B cell (primary cell): ENCODE data around the gene TCF23. TPM values are rescaled to one million over a fixed set of nuclear protein-coding genes. Genes with fewer than 3 reads are reported as not detected.

Experiments
- ATAC-seq: fragments of 200-7000 bp; cut with Tn5 transposase; one replicate; pipeline ENCODE4 v1.10.0; 2021; ENCODE audit warnings: low read depth, mild to moderate bottlenecking, moderate number of reproducible peaks, moderate library complexity
- CTCF ChIA-PET: fragments of 350-600 bp; sonication (Branson Sonifier 250); formaldehyde crosslinking; loops from one replicate; lab custom pipeline; 2021; ENCODE audit warnings: antibody characterized with exemption, inconsistent platforms; lab: Charles Lee
- POLR2A ChIA-PET: fragments of 350-600 bp; sonication (Branson Sonifier 250); formaldehyde crosslinking; loops from one replicate; lab custom pipeline; 2021; ENCODE audit warnings: antibody characterized with exemption; lab: Charles Lee
- DNase-seq: peaks from one replicate; pipeline ENCODE4 v3.0.0; 2013
- H2AFZ ChIP-seq: 2 replicates; pipeline ENCODE4 v1.6.1; 2012; ENCODE audit warnings: mild to moderate bottlenecking, low read depth, low read length; ENCODE audit not compliant: insufficient read depth, poor library complexity, severe bottlenecking
- H3K27ac ChIP-seq, 2 donors: 1 replicate in 1 of 2; 2 replicates in 1 of 2; pipeline ENCODE4 v1.5.1; 2012 to 2013; ENCODE audit warnings: low read length in 2 of 2, mild to moderate bottlenecking in 2 of 2, moderate library complexity in 1 of 2
- H3K27me3 ChIP-seq, 4 experiments: fragments of 200-600 bp in 1 of 4; sonication (generic) in 1 of 4; replicated peaks in 1 of 4; 1 replicate in 2 of 4; 2 replicates in 2 of 4; pipeline versions ENCODE4 v1.6.1 to v1.7.0; 2013 to 2016; ENCODE audit warnings: low read length in 3 of 4, mild to moderate bottlenecking in 2 of 4, mixed read lengths in 1 of 4, moderate library complexity in 1 of 4; ENCODE audit not compliant: insufficient read depth in 4 of 4, control insufficient read depth in 3 of 4; ENCODE audit errors: control extremely low read depth in 1 of 4
- H3K36me3 ChIP-seq, 2 experiments: replicated peaks in 1 of 2; 1 replicate in 1 of 2; 2 replicates in 1 of 2; pipeline versions ENCODE4 v1.6.1 to v1.7.1; 2013; ENCODE audit warnings: low read length in 1 of 2; ENCODE audit not compliant: insufficient read depth in 2 of 2, control insufficient read depth in 1 of 2; ENCODE audit errors: control extremely low read depth in 1 of 2, extremely low read depth in 1 of 2
- H3K4me1 ChIP-seq, 2 donors: fragments of 200-600 bp in 1 of 2; sonication (generic) in 1 of 2; 1 replicate in 1 of 2; 2 replicates in 1 of 2; pipeline versions ENCODE4 v1.5.1 to v1.6.1; 2013 to 2017; ENCODE audit warnings: low read length in 2 of 2; ENCODE audit not compliant: control insufficient read depth in 2 of 2, insufficient read depth in 2 of 2
- H3K4me2 ChIP-seq: replicated peaks from 2 replicates; pipeline ENCODE3; 2012; ENCODE audit warnings: mild to moderate bottlenecking, low read depth, low read length; ENCODE audit not compliant: poor library complexity, severe bottlenecking
- H3K4me3 ChIP-seq, 5 experiments: fragments of 200-600 bp in 1 of 5; sonication (generic) in 1 of 5; 1 replicate in 3 of 5; 2 replicates in 2 of 5; pipeline versions ENCODE4 v1.5.1 to v1.7.0; 2011 to 2016; ENCODE audit warnings: low read length in 4 of 5, mild to moderate bottlenecking in 4 of 5, low read depth in 2 of 5, control low read depth in 1 of 5, moderate library complexity in 1 of 5; ENCODE audit not compliant: insufficient read depth in 1 of 5; ENCODE audit errors: control extremely low read depth in 1 of 5, extremely low read depth in 1 of 5
- H3K79me2 ChIP-seq: fragments of 200-600 bp; sonication (generic); one replicate; pipeline ENCODE4 v1.6.0; 2016; ENCODE audit warnings: low read length; ENCODE audit not compliant: control insufficient read depth, insufficient read depth
- H3K9ac ChIP-seq: fragments of 200-600 bp; sonication (generic); 2 replicates; pipeline ENCODE4 v1.6.1; 2017; ENCODE audit warnings: mild to moderate bottlenecking, low read length, moderate library complexity
- H3K9me3 ChIP-seq, 3 donors: one replicate each; pipeline versions ENCODE4 v1.6.1 to v1.7.1; 2013; ENCODE audit warnings: low read length in 2 of 3; ENCODE audit not compliant: control insufficient read depth in 2 of 3, insufficient read depth in 1 of 3; ENCODE audit errors: control extremely low read depth in 1 of 3
- H4K20me1 ChIP-seq: 2 replicates; pipeline ENCODE4 v1.6.0; 2012; ENCODE audit warnings: mild to moderate bottlenecking, low read length; ENCODE audit not compliant: insufficient read depth, control insufficient read depth, poor library complexity, severe bottlenecking
- H3K27ac Mint-ChIP-seq: one replicate; pipeline ENCODE4 v1.8.0; 2021; ENCODE audit warnings: mixed read lengths
- H3K27me3 Mint-ChIP-seq: one replicate; pipeline ENCODE4 v1.8.0; 2021; ENCODE audit warnings: mixed read lengths
- H3K4me1 Mint-ChIP-seq: one replicate; pipeline ENCODE4 v1.8.0; 2021; ENCODE audit warnings: mixed read lengths
- H3K4me3 Mint-ChIP-seq: one replicate; pipeline ENCODE4 v1.8.0; 2021; ENCODE audit warnings: mixed read lengths
- H3K9me3 Mint-ChIP-seq: one replicate; pipeline ENCODE4 v1.8.0; 2022; ENCODE audit warnings: mixed read lengths; ENCODE audit not compliant: insufficient read depth
- CTCF ChIP-seq: fragments of 200-600 bp; IDR thresholded peaks from one replicate; pipeline ENCODE4 v1.8.0; 2022; ENCODE audit warnings: antibody characterized with exemption, mild to moderate bottlenecking
- EZH2 ChIP-seq: IDR thresholded peaks from 2 replicates; pipeline ENCODE4 v1.6.1; 2012; ENCODE audit warnings: borderline replicate concordance, low read depth, mild to moderate bottlenecking, moderate library complexity, low read length; ENCODE audit not compliant: insufficient read depth, poor library complexity, severe bottlenecking
- WGBS: methylation state at CpG from one replicate; pipeline ENCODE4 v1.1.5; 2013; ENCODE audit warnings: missing lambda C conversion rate; ENCODE audit not compliant: insufficient coverage; 5-methylcytosine and 5-hydroxymethylcytosine counted together
- intact Hi-C: fragments of 100-400 bp; cut with micrococcal nuclease; formaldehyde crosslinking; loops from one replicate; pipeline ENCODE4 v1.10.0; 2022
- polyA plus RNA-seq: library from polyadenylated mRNA; depleted of rRNA; stranded (reverse); fragments of >200 nt; gene quantifications from 2 replicates; pipeline ENCODE4 v1.2.3, GENCODE V29; 2012
- total RNA-seq, 2 donors: library from RNA; stranded (reverse); fragments of 120-200 nt in 1 of 2; gene quantifications; 1 replicate in 1 of 2; 2 replicates in 1 of 2; pipeline versions ENCODE4 v1.2.3 to v1.2.4, GENCODE V29; 2013 to 2022

The TCF23 gene
- total and polyA plus RNA-seq, 2 donors (not counting 1 experiment from before 2014, with no cell fraction given) = 0.10 TPM; not detected in 1

GRCh38 chr2:27115519-27115918, 33.3 kb upstream of the TCF23 start:
- Mint-ChIP-seq H3K27ac (no peak overlapping the region), H3K9me3 (no peaks in the 10 kb centered on the region), H3K4me1 (peaks cover 8% of the 10 kb centered on the region), H3K4me3 (no peak overlapping the region), H3K27me3 (peaks cover 23% of the 10 kb centered on the region)
- ATAC-seq (no peak), DNase-seq (no peak)
- no peak overlapping the region for H3K4me3 ChIP-seq
- TF ChIP-seq EZH2 (no peak), CTCF (no peak)
- peaks cover 9 to 12% of the 10 kb centered on the region in 2 donors for H3K4me1 ChIP-seq
- ChIA-PET CTCF (no interaction called here), POLR2A (interaction anchor here (0.7 kb wide), 1 partner anchor 118 kb away, joined by 6 read pairs; no protein-coding TSS in a partner anchor)
- no peaks in the 10 kb centered on the region for H3K36me3 ChIP-seq
- no peaks in the 10 kb centered on the region for H4K20me1 ChIP-seq
- H3K27me3 ChIP-seq = peaks cover 0 to 26% (median 12%) of the 10 kb centered on the region in 4 experiments
- H3K9me3 ChIP-seq = peaks cover 0 to 9% (median 0%) of the 10 kb centered on the region in 3 donors
- H2AFZ ChIP-seq = no peak overlapping the region
- H3K9ac ChIP-seq = no peak overlapping the region
- no peak overlapping the region for H3K4me2 ChIP-seq
- intact Hi-C loops = no loop called here
- H3K79me2 ChIP-seq = no peaks in the 10 kb centered on the region
- no peak overlapping the region for H3K27ac ChIP-seq
- WGBS = 90% methylated on average over 2 of the region's 2 CpGs

- Histone ChIP-seq H3K4me2 (peak overlapping the region; percentile 84), H3K36me3 (no peaks in the 10 kb centered on the region), H3K79me2 (no peaks in the 10 kb centered on the region), H3K4me3 (peak overlapping the region in 1 of 5 experiments; percentile 50), H4K20me1 (no peaks in the 10 kb centered on the region), H2AFZ (peak overlapping the region; percentile 56), H3K27ac (no peak overlapping the region), H3K9ac (no peak overlapping the region), H3K9me3 (peaks cover 0 to 9% (median 0%) of the 10 kb centered on the region in 3 donors), H3K27me3 (peaks cover 0 to 26% (median 12%) of the 10 kb centered on the region in 4 experiments), H3K4me1 (peaks cover 12 to 16% of the 10 kb centered on the region in 2 donors)
- Mint-ChIP-seq H3K27me3 (peaks cover 38% of the 10 kb centered on the region), H3K9me3 (no peaks in the 10 kb centered on the region), H3K4me1 (peaks cover 12% of the 10 kb centered on the region), H3K4me3 (peak overlapping the region; percentile 23), H3K27ac (no peak overlapping the region)
- DNase-seq (no peak), ATAC-seq (no peak)
- ChIA-PET CTCF (no interaction called here), POLR2A (no interaction called here)
- TF ChIP-seq CTCF = no peak
- TF ChIP-seq EZH2 = no peak
- intact Hi-C loops = no loop called here
- WGBS = 41% methylated on average over 13 of the region's 14 CpGs
Measured at GRCh38 chr2:27117995-27118524, 30.7 kb upstream of the TCF23 start.
